Panc1 (cell line): ENCODE data around the gene AP5S1. TPM values are rescaled to one million over a fixed set of nuclear protein-coding genes. Genes with fewer than 3 reads are reported as not detected.

ENCODE experiments used
- ATAC-seq: fragments of 200-7000 bp; cut with Tn5 transposase; 2 replicates; pipeline ENCODE4 v1.9.1; 2020; ENCODE audit warnings: mild to moderate bottlenecking, moderate library complexity
- Bru-seq: library from RNA; stranded (reverse); fragments of 400-500 nt; gene quantifications from one replicate; lab custom pipeline; 2021; lab: Mats Ljungman, UMichigan
- BruChase-seq, 2 experiments: library from RNA; stranded (reverse); fragments of 400-500 nt; gene quantifications; one replicate each; lab custom pipeline; 2021; lab: Mats Ljungman, UMichigan
- BruUV-seq: library from RNA; stranded (reverse); fragments of 400-500 nt; replicated peaks from 2 replicates; lab custom pipeline; 2021; lab: Mats Ljungman, UMichigan
- CTCF ChIA-PET: fragments of 300-600 bp; sonication (Branson Sonifier 250); formaldehyde crosslinking; loops from one replicate; lab custom pipeline; 2022; ENCODE audit warnings: antibody characterized with exemption; lab: Charles Lee
- POLR2A ChIA-PET: fragments of 300-600 bp; sonication (Branson Sonifier 250); formaldehyde crosslinking; loops from one replicate; lab custom pipeline; 2022; ENCODE audit warnings: antibody characterized with exemption; lab: Charles Lee
- DNase-seq: peaks from one replicate; pipeline ENCODE4 v3.0.0-alpha.2; 2010; ENCODE audit warnings: low read depth, low spot score
- H3K27ac ChIP-seq: 2 replicates; pipeline ENCODE4 v1.5.1; 2011; ENCODE audit warnings: mild to moderate bottlenecking, low read length, inconsistent platforms
- H3K27me3 ChIP-seq: fragments of 200-500 bp; sonication (Bioruptor generic); 2 replicates; pipeline ENCODE4 v1.6.0; 2014; ENCODE audit warnings: low read length, inconsistent platforms; ENCODE audit not compliant: control insufficient read depth, insufficient read depth
- H3K36me3 ChIP-seq: fragments of 200-500 bp; sonication (Bioruptor generic); 2 replicates; pipeline ENCODE4 v1.5.1; 2014; ENCODE audit warnings: inconsistent platforms, mild to moderate bottlenecking, low read length, moderate library complexity; ENCODE audit not compliant: control insufficient read depth, insufficient read depth
- H3K4me1 ChIP-seq: 2 replicates; pipeline ENCODE4 v1.5.1; 2011; ENCODE audit warnings: inconsistent platforms, mild to moderate bottlenecking, low read length, moderate library complexity; ENCODE audit not compliant: control insufficient read depth, insufficient read depth
- H3K4me3 ChIP-seq, 2 experiments: 2 replicates each; pipeline ENCODE4 v1.5.1; 2011 to 2012; ENCODE audit warnings: low read depth in 2 of 2, low read length in 2 of 2, mild to moderate bottlenecking in 2 of 2, inconsistent platforms in 1 of 2, moderate library complexity in 1 of 2
- H3K9me3 ChIP-seq: fragments of 200-500 bp; sonication (Bioruptor generic); 2 replicates; pipeline ENCODE4 v1.5.1; 2014; ENCODE audit warnings: low read depth, mild to moderate bottlenecking, inconsistent platforms, low read length, moderate library complexity; ENCODE audit not compliant: control insufficient read depth, insufficient read depth
- CTCF ChIP-seq: fragments of 450-650 bp; IDR thresholded peaks from 2 replicates; pipeline ENCODE4 v1.5.1; 2017; ENCODE audit warnings: mild to moderate bottlenecking
- POLR2AphosphoS5 ChIP-seq: IDR thresholded peaks from 2 replicates; pipeline ENCODE4 v1.6.1; 2012; ENCODE audit warnings: mild to moderate bottlenecking, low read depth, low read length, moderate library complexity
- REST ChIP-seq, 2 experiments: IDR thresholded peaks; 2 replicates each; pipeline ENCODE4 v1.6.1; 2011 to 2012; ENCODE audit warnings: low read depth in 2 of 2, control low read depth in 1 of 2, low read length in 1 of 2, mild to moderate bottlenecking in 1 of 2, moderate library complexity in 1 of 2; ENCODE audit not compliant: insufficient read depth in 1 of 2
- SIN3A ChIP-seq: IDR thresholded peaks from 2 replicates; pipeline ENCODE4 v1.6.1; 2012; ENCODE audit warnings: low read depth, mild to moderate bottlenecking, low read length, moderate library complexity, borderline replicate concordance; ENCODE audit not compliant: insufficient read depth
- TCF7L2 ChIP-seq: IDR thresholded peaks from 2 replicates; pipeline ENCODE4 v1.6.1; 2011; ENCODE audit warnings: mild to moderate bottlenecking, low read depth, low read length, inconsistent platforms
- in situ Hi-C: cut with HindIII; loops from 2 replicates; pipeline ENCODE4 v1.10.0; 2016; ENCODE audit warnings: low sequenced_read_pairs, low pct_unique_long_range_greater_than_20kb
- intact Hi-C: fragments of 100-400 bp; cut with micrococcal nuclease; formaldehyde crosslinking; loops from one replicate; pipeline ENCODE4 v1.10.0; 2022; ENCODE audit not compliant: unreplicated experiment
- long read RNA-seq: library from polyadenylated mRNA; unstranded; transcript quantifications from one replicate; pipeline ENCODE4 v2.0.0, GENCODE V29; 2021; ENCODE audit not compliant: unreplicated experiment
- polyA plus RNA-seq: library from polyadenylated mRNA; unstranded; fragments of >200 nt; gene quantifications from one replicate; pipeline ENCODE4 v1.2.1, GENCODE V29; 2012; ENCODE audit warnings: missing spikeins; ENCODE audit not compliant: insufficient read length
- total RNA-seq: library from RNA; stranded (reverse); gene quantifications from one replicate; pipeline ENCODE4 v1.2.1, GENCODE V29; 2021; ENCODE audit not compliant: unreplicated experiment

AP5S1 gene
- total RNA-seq: 23.1 TPM
- 28.9 TPM for polyA plus RNA-seq
- Bru-seq, nascent RNA: percentile 68 among the genes with signal in this experiment
- percentile 86 among the genes with signal in this experiment for BruChase-seq, experiment 1, labeled RNA remaining after a 2-hour chase
- percentile 87 among the genes with signal in this experiment for BruChase-seq, experiment 2, labeled RNA remaining after a 6-hour chase
- long read RNA-seq, full-length matches to known transcripts: 29 of 41 reads
- long read RNA-seq, partial matches to known transcripts: 4 of 41 reads
- long read RNA-seq, other reads (novel, unspliced or antisense): 8 of 41 reads

- Histone ChIP-seq H3K27ac (peak within 1 kb of the TSS; percentile 89), H3K27me3 (no peaks in the 10 kb centered on the region), H3K9me3 (no peaks in the 10 kb centered on the region), H3K36me3 (0 out of 2 replicates have a peak, but pooled peaks cover 4% of the 10 kb centered on the region), H3K4me1 (peaks cover 23% of the 10 kb centered on the region), H3K4me3 (peak within 1 kb of the TSS; percentile 60 to 74)
- in situ Hi-C loops: no loop called here
- ATAC-seq: peak; percentile 91
- intact Hi-C loops: loop anchor here (2.0 kb wide), 1 partner anchor 31 kb away; no protein-coding TSS in a partner anchor
- TF ChIP-seq REST (IDR thresholded peaks at IDR 0.05; ENCODE audit: insufficient read depth in 1 of 2, low read depth in 2 of 2, low read length in 1 of 2) (no peak; a peak in 1 of 4 replicates), SIN3A (no peak; the same call in 1 of the 2 replicates), POLR2AphosphoS5 (peak; percentile 89), TCF7L2 (no peak), CTCF (peak; percentile 99)
- CTCF ChIA-PET: interaction anchor here (0.6 to 1.9 kb wide), 6 partner anchors 15 to 39 kb away, joined by 3 to 7 read pairs (median 5); partner anchors contain the start of gene SPEF1
- no TSS peak for BruUV-seq
- peak; percentile 88 for DNase-seq
- POLR2A ChIA-PET: interaction anchor here (0.5 to 0.9 kb wide), 3 partner anchors 19 to 39 kb away, joined by 3 to 4 read pairs (median 3); partner anchors contain the start of gene SPEF1
Observed at GRCh38 chr20:3820048-3820900, at the start of gene AP5S1. TSS of gene AP5S1 (plus strand) at chr20:3820547. CDS start at chr20:3822118, 1,571 bp downstream.

GRCh38 chr20:3771552-3772058, 48.7 kb upstream of the AP5S1 start:
- intact Hi-C loops (no loop called here), in situ Hi-C loops (no loop called here)
- no TSS peak for BruUV-seq
- DNase-seq (no peak), ATAC-seq (no peak)
- H3K4me1 ChIP-seq: peaks cover 11% of the 10 kb centered on the region
- H3K36me3 ChIP-seq: no peaks in the 10 kb centered on the region; the same call in 1 of the 2 replicates
- H3K9me3 ChIP-seq: no peaks in the 10 kb centered on the region
- H3K27me3 ChIP-seq: no peaks in the 10 kb centered on the region
- no peak for TF ChIP-seq SIN3A
- TF ChIP-seq POLR2AphosphoS5: no peak
- TF ChIP-seq CTCF: no peak
- TF ChIP-seq REST (IDR thresholded peaks at IDR 0.05; ENCODE audit: insufficient read depth in 1 of 2, low read depth in 2 of 2, low read length in 1 of 2): no peak
- TF ChIP-seq TCF7L2: no peak
- ChIA-PET CTCF (interaction anchor here (0.6 kb wide), 1 partner anchor 79 kb away, joined by 3 read pairs; no protein-coding TSS in a partner anchor), POLR2A (interaction anchor here (1.0 kb wide), 1 partner anchor 78 kb away, joined by 3 read pairs; no protein-coding TSS in a partner anchor)
- no peak overlapping the region for H3K27ac ChIP-seq
- no peak overlapping the region for H3K4me3 ChIP-seq
